ENCODE measurements around the gene C12orf76. TPM values are rescaled to one million over a fixed set of nuclear protein-coding genes. Genes with fewer than 3 reads are reported as not detected.

C12orf76 gene
- total and polyA plus RNA-seq, 9 of the 15 experiments (the other 6 are each of a cell fraction or from before 2014, with no cell fraction given) = 6.3 to 38.6 (median 12.3) TPM

DNA sequence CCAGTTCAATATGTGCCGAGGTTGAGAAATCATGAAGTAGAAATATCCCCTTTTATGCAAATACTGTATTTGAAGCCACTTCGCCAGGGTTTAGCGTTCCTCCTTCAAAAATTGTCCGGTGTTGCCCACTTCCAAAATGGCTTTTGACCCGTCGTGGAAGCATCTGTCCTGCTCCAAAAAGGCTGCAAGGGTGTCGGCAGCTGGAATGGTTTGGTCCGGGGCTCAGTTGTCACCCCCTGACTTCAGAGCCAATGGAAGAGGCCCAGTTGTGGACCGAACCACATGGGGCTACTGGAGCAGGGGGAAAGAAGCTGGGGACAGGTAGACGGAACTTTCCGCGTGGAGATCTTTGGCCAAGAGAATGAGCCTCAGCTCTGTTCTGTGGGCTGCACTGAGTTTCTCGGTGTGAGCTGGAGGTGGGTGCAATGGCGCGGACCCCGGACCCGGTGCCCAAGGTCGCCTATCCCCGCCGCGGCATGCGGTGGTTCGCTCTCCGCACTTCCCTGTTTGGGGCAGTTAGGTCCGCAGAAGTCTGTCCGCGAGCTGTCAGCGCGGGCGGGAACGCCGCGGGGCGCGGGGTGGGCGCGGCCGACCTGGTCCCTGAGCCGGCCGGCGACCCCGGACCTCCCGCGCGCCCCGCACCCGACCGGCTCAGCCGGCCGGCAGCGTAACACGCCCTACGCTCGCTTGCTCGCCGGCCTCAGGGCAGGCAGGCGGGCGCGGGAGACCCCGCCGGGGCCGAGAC, 49.2 kb downstream of the C12orf76 start, which contains the start of gene ANKRD13A (continued):
- TF ChIP-seq ZKSCAN3 (CRISPR knock-in tag; IDR thresholded peaks at IDR 0.05) (no peak), SMC3 (conservative IDR thresholded peaks at IDR 0.05; ENCODE audit: insufficient read depth, low read depth, low read length) (no peak), ATF7 (IDR thresholded peaks at IDR 0.05) (peak; percentile 100), TEAD1 (CRISPR knock-in tag; IDR thresholded peaks at IDR 0.05) (peak in 1 of 2 experiments; percentile 89; a peak in 2 of 4 replicates), MNT (conservative IDR thresholded peaks at IDR 0.05) (peak; percentile 86 to 92), ZNF239 (CRISPR knock-in tag; IDR thresholded peaks at IDR 0.05) (0 out of 2 replicates have a peak, but pooled peaks have one; percentile 4), PTRF (tag; IDR thresholded peaks at IDR 0.05) (no peak), HMGN3 (IDR thresholded peaks at IDR 0.05; ENCODE audit: borderline replicate concordance, extremely low read depth, insufficient read length, low read depth, low read length) (peak; percentile 77), NEUROD1 (IDR thresholded peaks at IDR 0.05; ENCODE audit: borderline replicate concordance, low read depth, low read length, partially characterized antibody) (peak; percentile 93), DLX4 (CRISPR knock-in tag; IDR thresholded peaks at IDR 0.05) (no peak), NR2C2 (CRISPR knock-in tag; IDR thresholded peaks at IDR 0.05) (peak; percentile 78), NR2C2 (tag; IDR thresholded peaks at IDR 0.05) (peak; percentile 86), BMI1 (IDR thresholded peaks at IDR 0.05; ENCODE audit: low read length) (no peak), MTA2 (IDR thresholded peaks at IDR 0.05; ENCODE audit: low read depth) (no peak), CREB1 (IDR thresholded peaks at IDR 0.05) (peak; percentile 41; the same call in 1 of the 2 replicates), CREB1 (CRISPR knock-in tag; IDR thresholded peaks at IDR 0.05) (peak; percentile 78), ETV6 (IDR thresholded peaks at IDR 0.05; ENCODE audit: borderline replicate concordance in 1 of 2, low read depth in 2 of 2, low read length in 1 of 2) (no peak), ETV6 (CRISPR knock-in tag; IDR thresholded peaks at IDR 0.05; ENCODE audit: borderline replicate concordance) (no peak), BRCA1 (IDR thresholded peaks at IDR 0.05) (no peak), BRCA1 (CRISPR knock-in tag; IDR thresholded peaks at IDR 0.05) (no peak)
- TF ChIP-seq, protein P1, sequence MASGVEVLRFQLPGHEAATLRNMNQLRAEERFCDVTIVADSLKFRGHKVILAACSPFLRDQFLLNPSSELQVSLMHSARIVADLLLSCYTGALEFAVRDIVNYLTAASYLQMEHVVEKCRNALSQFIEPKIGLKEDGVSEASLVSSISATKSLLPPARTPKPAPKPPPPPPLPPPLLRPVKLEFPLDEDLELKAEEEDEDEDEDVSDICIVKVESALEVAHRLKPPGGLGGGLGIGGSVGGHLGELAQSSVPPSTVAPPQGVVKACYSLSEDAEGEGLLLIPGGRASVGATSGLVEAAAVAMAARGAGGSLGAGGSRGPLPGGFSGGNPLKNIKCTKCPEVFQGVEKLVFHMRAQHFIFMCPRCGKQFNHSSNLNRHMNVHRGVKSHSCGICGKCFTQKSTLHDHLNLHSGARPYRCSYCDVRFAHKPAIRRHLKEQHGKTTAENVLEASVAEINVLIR (CRISPR knock-in tag; IDR thresholded peaks at IDR 0.05) = no peak
- TF ChIP-seq, protein P2, sequence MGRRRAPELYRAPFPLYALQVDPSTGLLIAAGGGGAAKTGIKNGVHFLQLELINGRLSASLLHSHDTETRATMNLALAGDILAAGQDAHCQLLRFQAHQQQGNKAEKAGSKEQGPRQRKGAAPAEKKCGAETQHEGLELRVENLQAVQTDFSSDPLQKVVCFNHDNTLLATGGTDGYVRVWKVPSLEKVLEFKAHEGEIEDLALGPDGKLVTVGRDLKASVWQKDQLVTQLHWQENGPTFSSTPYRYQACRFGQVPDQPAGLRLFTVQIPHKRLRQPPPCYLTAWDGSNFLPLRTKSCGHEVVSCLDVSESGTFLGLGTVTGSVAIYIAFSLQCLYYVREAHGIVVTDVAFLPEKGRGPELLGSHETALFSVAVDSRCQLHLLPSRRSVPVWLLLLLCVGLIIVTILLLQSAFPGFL (CRISPR knock-in tag; IDR thresholded peaks at IDR 0.05) = no peak

Data from K562 (cell line).